ENCODE data around the gene FAM200B.

The FAM200B gene

DNA sequence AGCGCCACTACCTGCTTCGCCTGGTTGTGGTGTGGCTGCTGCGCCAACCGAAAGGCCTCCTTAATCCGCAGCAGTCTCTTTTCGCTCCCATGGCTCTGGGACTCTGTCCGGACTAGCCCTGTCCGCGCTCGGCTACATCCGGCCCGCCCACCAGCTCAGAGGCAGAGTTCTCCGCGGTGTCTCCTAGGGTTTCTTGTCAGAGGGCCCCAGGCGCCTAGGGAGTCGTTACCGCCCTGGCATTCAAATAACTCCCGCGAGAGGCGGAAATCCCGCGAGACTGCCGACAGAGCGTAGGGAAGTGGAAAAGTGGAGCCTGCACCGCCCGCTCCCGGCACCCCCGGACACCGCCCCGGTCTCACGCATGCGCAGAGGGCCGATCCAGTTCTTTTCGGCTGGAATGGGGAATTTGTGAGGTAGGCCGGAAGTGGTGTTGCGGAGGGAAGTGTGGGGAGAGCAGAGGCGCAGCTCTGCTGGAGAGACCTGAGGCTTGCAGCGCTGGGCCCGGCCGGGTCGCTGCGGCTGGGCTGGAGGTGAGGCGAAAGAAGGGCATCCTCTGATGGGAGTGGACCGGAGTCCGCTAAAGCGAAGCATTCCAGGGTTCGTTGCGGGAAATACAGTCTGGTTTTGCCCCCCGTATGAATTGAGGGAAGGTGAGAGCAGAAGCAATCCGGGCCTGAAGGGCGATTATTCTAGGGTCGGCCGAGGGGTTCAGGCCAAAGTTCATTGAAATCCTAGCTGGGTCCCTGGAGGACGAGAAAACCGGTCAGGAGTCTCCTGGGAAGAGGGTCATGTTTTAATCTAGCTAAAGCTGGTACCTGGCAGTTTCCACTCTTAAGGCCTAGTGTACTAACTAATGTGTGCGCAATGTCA, at the start of gene FAM200B:
Gene FAM200B, plus strand, starts transcription at position 456 of the 870 bp plus-strand sequence. CDS start 5,151 bp downstream, outside the sequence.
- peak; percentile 97 for DNase-seq (ENCODE audit: low spot score)

DNA sequence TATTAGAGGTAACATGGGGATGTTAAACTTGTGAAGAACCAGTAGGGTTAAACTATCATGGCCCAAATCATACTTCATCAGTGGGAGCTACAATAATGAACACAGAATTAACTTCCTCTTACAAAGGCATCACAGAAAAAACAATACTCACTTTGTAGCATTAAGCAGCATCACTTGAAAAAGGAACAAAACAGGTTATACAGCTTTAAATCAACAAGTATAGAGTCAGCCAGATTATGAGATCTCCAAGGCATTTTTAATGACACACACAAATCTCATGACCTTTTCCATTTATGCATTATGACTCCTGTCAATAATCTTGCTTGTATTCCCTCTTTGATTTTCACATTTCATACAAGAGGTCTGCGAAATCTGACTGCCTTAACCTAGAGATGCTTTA, 44.8 kb upstream of the FAM200B start:
- no peak for DNase-seq (ENCODE audit: low spot score)

DNA sequence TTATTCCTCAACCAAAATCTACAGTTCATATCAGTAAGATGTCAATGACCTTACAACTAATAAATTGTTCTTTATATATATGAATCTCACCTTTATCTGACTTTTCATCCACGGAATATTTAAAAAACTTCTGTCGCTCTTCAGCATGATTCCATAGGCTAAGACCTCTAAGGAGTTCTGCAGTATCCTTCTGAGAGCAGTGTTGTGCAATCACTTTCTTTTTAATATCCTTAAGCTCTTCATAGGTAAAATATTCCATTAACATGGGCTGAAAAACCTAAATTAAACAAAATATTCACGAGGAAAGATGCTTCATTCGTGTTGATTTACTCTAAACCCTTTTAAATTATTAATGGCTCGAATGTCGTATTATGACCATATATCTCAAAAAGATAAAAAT, 43.2 kb upstream of the FAM200B start:
- no peak for DNase-seq (ENCODE audit: low spot score)

DNA sequence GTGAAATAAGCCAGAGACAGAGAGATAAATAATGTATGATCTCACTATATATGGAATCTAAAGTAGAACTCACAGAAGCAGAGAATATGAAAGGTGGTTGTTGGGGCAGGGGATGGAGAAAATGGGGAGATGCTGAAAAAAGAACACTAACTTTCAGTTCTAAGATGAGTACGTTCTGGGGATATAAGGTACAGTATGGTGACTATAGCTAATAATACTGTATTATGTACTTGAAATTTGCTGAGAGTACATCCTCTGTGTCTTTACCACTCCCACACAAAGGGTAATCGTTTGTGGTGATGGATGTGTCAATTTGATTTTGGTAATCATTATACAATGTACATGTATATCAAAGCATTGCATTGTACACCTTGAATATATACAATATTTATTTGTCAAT, 33.0 kb upstream of the FAM200B start:
- no peak for DNase-seq (ENCODE audit: low spot score)

DNA sequence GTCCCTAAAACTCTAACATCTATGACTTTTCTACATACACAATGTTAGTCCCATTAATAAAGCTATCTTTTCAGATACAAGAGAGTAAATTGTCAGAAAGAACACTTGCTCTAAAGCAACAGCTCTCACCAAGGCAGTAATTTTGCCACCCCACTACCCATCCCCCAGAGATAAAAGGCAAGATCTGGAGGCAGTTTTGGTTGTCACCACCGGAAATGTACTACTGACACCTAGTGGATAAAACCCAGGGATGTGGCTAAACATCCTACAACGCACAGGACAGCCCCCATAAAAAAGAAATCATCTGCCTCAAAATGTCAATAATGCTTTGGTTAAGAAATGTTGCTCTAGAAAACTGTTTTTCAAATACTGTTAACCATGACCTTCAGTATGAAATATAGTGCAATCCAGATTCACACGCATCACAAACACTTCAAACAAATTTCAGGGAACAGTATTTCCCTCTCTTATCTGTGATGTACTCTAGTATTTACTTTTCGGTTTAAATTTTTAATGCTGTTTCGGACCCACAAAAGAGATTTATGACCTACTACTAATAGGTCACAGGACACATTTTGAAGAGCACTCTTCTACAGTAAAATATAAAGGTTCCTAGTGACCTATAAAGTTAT, 31.6 kb upstream of the FAM200B start:
- no peak for DNase-seq (ENCODE audit: low spot score)

DNA sequence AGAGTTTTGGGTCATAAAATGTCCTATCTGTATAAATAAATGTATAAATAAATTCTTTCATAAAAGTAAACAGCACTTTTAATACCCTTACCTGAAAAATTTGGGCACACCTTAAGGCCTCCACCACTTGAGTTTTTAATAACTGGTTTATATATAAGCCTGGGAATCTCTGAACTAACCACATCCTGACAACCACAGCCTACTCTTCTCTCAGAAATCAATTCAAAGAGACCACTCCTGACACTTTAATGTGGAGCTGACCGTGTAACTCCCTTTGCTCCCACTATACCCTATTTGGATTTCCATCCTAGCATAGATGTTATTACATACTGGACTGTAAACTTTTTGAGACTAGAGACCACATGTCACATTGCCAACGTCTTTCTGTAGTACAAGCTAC, 30.0 kb upstream of the FAM200B start:
- no peak for DNase-seq (ENCODE audit: low spot score)

DNA sequence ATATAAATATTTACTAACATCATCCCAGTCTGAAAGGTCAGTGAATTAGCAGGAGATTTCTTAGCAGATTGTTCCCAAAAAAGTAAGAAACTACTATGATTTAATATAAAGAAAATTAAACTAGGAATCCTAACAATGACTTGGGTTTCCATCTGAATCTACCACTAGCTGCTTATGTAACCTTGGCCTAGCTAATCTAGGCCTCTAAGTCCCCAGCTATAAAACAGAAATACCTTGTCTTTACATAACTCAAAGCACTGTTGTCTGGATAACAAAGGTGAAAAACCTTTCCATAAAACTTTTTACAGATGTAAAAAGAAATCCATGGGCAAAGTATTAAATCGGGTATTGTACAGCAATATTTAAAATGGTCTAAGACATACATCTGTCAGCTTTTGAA, 29.4 kb upstream of the FAM200B start:
- DNase-seq (ENCODE audit: low spot score) = no peak

DNA sequence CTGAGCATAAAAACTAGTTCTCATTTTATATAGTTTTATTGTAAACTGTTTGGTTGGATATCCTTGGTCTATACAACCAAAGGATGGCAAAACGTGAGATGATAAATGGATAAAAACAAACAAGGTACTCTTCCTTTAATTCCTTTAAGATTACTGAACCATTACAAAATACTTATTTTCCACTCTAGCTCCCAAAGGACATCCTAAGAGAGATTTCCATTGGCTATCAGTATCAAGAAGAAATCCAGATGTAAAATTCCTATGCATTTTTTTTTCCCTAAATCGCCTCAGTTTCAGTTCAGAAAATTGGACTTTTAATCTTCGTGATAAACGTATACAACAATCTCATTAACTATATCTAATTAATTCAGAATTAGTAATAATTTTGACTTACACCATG, 28.8 kb upstream of the FAM200B start:
- DNase-seq (ENCODE audit: low spot score) = no peak

DNA sequence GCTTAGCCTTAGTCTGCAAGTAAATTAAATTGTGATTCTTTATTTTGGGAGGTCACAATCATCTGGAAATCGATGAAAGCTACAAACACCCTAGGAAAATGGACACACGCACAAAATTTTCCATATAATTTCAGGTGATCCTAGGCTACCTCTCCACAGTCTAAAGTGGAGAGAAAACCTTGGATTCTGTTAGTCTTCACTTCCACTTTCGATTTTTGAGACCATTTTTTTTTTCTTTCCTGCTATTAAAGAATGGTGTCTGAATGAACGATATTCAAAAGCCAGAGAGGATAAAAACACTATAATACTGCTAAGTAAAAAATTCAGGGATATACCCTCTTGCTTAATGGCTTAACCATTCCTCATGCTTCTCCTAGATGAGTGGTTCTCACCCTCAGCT, 28.2 kb upstream of the FAM200B start:
- no peak for DNase-seq (ENCODE audit: low spot score)

DNA sequence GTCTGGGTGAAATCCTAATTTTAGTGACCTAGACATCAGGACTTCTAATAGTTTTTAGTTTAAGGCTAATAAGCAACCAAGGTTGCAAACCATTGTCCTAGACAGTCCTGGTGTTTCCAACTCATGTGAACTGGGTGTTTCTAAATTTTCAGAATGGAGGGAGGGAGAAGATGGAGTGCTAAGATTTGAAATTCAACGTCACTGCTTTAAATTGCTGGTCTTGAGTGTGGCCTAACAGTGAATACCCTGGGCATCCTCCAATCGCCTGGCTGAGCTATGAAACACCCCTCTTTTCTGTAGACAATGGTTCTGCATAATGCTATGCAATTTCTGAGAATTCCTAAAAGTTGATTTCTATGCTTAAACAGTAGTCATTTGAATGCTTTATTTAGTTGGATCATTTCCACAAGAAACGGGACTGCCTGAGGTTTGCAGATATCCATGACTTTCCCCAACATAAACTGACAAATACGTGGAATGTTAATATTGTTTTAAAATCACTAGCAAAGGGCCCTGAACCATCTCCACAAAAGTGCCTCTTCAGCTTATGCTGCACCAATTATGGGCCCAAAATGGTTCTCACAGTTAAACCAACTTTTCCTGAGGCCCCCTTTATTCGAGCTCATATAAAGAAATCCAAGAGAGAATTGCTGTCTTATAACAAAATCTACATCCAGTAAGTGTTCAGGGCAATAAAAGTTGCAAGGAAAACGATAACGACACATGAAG, 27.6 kb upstream of the FAM200B start:
- peak; percentile 69 for DNase-seq (ENCODE audit: low spot score)

DNA sequence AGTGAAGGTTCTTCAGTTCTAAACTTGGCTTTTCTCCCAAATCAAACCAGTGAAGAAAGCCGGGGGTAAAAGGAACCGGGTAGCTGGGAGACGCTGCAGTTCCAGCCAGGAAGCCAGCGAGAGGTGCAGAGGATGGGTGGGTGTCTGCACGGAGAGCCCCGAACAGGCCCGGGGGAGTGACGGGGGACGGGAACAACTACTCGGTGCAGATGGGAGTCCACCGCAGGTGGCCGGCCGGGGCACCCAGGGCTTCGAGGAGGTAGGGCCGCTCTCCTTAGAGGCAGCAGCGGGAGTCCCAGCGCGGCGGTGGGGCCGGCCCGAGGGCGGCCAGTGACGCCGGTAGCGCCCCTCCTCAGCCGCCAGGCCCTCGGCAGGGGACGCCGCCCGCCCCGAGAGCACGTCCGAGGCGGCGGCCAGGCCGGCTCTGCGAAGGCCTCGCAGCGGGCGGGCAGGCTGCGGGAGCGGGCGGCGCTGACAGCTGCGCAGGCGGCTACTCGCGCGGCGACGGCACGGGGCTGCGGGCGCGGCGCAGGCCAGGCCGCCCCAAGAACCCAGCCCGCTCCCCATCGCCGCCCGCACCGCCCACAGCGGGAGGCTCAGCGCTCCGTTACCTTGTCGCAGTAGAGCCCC, 26.9 kb upstream of the FAM200B start:
- no peak for DNase-seq (ENCODE audit: low spot score)

DNA sequence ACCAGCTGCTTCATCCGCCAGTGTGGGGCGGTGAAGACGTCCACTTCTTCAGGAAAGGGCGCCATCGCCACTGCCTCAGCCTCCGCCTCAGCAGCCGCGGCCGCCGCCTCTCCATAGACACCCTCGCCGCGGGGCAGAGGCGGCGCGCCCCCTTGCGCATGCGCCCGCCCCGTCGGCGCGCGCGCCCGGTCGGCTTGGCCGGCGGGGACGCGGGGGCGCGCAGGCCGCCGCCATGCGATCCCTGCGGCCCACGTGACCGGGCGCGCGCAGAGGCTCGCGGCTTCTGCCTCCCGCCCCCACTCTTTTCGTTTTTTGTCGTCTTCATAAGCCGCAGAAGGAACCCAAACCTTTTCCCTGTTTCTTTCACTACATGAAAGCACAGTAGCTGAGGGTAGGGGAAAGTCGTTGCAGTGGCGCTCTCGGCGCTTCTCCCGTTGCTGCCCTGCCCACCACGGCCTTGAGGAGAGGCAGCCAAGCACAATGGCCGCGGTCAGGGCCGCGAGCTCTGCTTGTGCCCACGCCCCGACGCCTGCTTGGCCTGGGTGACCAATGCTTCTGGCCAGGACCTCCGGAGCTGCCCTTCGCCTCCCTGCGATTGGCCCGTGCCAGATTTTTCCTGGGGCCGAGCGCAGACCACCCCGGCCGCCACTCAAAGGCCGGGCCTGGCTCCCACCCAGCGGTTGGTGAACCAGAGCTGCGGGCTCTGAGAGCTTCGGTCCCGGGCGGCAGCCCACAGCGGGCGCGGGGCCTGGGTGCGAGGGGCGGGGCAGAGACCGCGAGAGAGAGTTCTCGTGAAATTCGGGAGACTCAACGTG, 26.2 kb upstream of the FAM200B start, which contains the start of gene FBXL5:
Gene FBXL5, minus strand, starts transcription at position 135 of the 815 bp plus-strand sequence. Its CDS starts 70 bp downstream, at position 65.
- DNase-seq (ENCODE audit: low spot score) = peak; percentile 87

DNA sequence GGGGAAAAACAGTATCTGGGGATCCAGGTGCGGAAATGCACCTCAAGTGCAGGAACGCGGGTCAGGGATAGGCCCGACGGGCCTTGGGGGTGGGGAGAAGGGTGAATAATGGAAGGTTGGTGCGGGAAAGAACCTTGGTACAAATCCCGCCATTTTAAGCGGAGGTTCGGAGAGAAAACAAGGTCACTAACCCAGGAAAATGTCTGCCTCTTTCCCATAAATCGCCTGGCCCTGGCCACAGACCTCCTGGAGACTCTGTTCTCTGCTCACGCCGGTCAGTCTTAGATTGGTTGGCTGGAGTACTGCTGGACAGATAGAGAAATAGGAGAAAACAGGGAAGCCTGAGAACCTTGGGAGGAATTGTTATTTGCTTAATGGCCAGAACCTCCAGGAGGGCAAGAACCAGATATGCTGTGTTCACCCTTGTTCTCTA, 25.6 kb upstream of the FAM200B start:
- no peak for DNase-seq (ENCODE audit: low spot score)

DNA sequence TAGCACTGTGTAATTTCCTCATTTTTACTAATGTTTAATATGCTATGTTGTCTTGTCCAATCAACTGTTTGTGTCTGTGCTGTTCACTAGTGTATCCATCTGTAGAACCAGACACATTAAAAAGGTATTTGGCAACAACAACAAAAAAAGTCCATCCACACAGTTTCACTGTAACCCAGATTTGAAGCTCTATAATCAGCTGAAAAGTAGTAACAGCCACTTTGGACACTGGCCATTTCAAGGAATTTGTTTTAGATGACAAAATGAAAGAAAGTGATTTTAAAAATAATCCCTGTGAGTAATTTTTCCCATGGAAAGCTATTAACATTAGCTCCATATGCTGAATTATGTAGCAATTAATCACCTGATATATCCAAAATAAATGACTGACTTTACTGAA, 24.3 kb upstream of the FAM200B start:
- DNase-seq (ENCODE audit: low spot score) = no peak

DNA sequence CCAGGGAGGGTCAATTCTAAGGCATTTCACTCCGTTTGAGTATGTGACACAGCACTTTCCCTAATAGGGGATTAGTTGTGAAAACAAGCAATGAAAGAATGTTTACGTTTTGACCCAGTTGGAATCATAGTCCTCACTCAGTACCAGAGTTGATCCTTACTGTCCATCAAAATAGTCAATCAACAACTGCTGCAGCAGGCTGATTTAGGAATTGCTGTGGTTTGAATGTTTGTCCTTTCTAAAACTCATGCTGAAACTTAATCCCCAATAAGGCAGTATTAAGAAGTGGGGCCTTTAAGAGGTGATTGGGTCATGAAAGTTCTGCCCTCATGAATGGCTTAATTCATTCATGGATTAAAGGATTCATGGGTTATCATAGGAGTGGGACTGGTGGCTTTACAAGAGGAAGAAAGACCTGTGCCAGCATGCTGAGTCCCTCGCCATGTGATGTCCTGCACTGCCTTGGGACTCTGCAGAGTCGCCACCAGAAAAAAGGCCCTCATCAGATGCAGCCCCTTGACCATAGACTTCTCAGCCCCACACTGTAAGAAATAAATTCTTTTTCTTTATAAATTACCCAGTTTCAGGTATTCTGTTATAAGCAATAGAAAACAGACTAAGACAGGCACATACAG, 23.4 kb upstream of the FAM200B start:
- DNase-seq (ENCODE audit: low spot score) = no peak

DNA sequence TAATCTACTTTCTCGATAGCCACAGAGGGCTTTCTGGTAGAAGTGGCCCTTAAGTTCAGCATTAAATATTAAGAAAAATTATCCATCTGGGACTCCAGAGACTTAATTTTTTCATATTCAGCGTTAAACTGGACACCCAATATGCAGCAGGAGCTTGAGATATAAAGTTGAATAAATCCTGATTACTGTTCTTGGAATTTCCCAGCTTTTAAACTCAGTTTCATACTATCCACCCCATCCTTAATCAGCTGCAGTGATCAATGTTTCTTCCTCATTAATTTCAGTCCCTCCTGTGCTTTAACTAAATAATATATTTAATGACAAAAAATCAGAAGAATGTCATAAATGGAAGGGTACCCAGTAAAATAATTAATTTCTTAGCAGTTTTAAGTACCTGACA, 22.8 kb upstream of the FAM200B start:
- no peak for DNase-seq (ENCODE audit: low spot score)

DNA sequence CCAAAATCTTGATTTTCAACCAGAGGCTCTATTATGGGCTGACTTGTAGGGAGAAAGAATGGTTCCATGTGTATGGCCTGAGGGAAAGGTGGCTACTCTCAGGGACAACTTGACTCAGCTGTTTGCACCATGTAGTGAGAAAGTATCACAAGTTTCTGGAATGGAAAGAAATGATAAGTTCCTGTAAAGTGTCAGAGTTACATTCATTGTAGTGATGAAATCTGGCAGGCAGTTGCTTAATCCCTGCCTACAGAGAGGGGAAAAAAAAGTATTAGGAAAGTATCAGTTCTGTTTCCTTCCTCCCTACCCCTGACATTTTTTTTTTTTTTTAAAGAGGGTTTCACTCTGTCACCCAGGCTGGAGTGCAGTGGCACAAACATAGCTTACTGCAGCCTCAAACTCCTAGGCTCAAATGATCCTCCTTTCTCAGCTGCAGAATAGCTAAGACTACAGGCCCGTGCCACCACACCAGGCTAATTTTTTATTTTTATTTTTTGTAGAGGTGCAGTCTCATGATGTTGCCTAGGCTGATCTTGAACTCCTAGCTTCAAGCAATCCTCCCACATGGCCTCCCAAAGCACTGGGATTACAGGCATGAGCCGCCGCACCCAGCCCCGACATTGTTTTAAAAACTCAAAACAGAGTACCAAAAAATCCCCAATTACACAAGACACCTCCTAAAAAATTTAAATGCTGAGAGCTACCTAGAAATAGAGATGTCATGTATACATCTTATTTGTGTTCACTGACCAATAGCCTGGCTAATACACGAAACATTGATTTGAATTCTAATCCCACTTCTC, 21.7 kb upstream of the FAM200B start:
- DNase-seq (ENCODE audit: low spot score) = no peak

DNA sequence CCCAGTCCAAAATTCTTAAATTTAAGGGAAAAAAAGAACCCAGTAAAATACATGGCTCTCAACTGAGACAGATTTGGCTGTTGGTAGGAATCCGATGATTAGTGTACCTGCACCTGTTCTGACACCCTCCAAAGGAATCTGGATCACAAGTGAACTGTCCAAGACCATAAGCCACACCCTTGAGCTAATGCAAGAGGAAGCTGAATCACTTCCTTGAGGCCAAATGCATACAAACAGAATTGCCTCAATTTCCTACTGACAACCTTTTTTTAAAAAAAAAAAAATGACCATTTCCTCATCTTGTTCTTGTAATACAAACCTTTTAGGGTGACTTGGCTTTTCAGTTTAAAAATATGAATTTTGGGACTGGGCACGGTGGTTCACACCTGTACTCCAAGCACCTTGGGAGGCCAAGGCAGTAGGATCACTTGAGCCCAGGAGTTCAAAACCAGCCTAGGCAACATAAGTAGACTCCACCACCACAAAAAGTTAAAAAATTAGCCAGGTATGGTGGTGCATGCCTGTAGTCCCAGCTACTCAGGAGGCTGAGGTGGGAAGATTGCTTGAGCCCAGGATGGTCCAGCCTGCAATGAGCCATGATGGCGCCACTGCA, 15.8 kb upstream of the FAM200B start:
- no peak for DNase-seq (ENCODE audit: low spot score)

DNA sequence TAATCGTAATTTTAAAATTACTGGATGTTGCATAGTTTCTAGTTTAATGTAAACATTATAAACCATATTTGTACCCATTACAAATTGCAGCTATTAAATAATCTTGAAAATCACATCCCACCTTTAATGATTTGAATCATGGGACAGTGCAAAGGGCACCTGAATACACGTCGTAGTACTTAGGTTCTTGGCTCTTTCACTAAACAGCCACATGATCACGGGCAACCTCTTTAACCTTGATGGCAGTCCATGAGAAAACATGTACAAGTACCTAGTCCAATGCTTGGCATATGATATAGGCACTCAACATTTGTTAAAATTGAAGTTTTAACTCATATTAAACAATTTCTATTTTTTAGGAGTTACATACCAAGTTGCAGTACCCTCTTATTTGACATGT, 14.6 kb upstream of the FAM200B start:
- DNase-seq (ENCODE audit: low spot score) = no peak

Measured in globus pallidus (tissue), 1 donor.